GM23338 (cell line): ENCODE measurements around the gene ING2. TPM values are rescaled to one million over a fixed set of nuclear protein-coding genes. Genes with fewer than 3 reads are reported as not detected.

ENCODE experiments used
- ATAC-seq: fragments of 200-7000 bp; cut with Tn5 transposase; 3 replicates; pipeline ENCODE4 v1.9.1; 2020
- DNase-seq: peaks from one replicate; pipeline ENCODE4 v3.0.0-alpha.2; 2015; ENCODE audit warnings: low spot score
- H2AFZ ChIP-seq: fragments of 200-600 bp; sonication (generic); 2 replicates; pipeline ENCODE4 v1.8.0; 2016; ENCODE audit warnings: antibody characterized with exemption, mild to moderate bottlenecking, moderate library complexity
- H3F3A ChIP-seq: fragments of 200-600 bp; sonication (generic); replicated peaks from 2 replicates; pipeline ENCODE4 v1.8.0; 2017; ENCODE audit warnings: antibody characterized with exemption, mixed run types, low read depth
- H3K27ac ChIP-seq: fragments of 200-600 bp; sonication (generic); 2 replicates; pipeline ENCODE4 v1.6.1; 2016; ENCODE audit warnings: low read depth
- H3K27me3 ChIP-seq: fragments of 200-600 bp; sonication (generic); 2 replicates; pipeline ENCODE4 v1.8.0; 2016; ENCODE audit warnings: mild to moderate bottlenecking, mixed run types, moderate library complexity; ENCODE audit not compliant: insufficient read depth
- H3K36me3 ChIP-seq: fragments of 200-600 bp; sonication (generic); 2 replicates; pipeline ENCODE4 v1.8.0; 2016; ENCODE audit warnings: mild to moderate bottlenecking; ENCODE audit not compliant: insufficient read depth
- H3K4me1 ChIP-seq: fragments of 200-600 bp; sonication (generic); 2 replicates; pipeline ENCODE4 v1.8.0; 2016; ENCODE audit warnings: mild to moderate bottlenecking, moderate library complexity; ENCODE audit not compliant: insufficient read depth
- H3K4me2 ChIP-seq: fragments of 200-600 bp; sonication (generic); 2 replicates; pipeline ENCODE4 v1.7.1; 2017; ENCODE audit warnings: mixed run types
- H3K4me3 ChIP-seq: fragments of 200-600 bp; sonication (generic); 2 replicates; pipeline ENCODE4 v1.6.1; 2016; ENCODE audit warnings: mixed run types
- H3K79me2 ChIP-seq: fragments of 200-600 bp; sonication (generic); replicated peaks from 2 replicates; pipeline ENCODE4 v1.8.0; 2017; ENCODE audit warnings: mild to moderate bottlenecking; ENCODE audit not compliant: insufficient read depth
- H3K9me2 ChIP-seq: fragments of 200-600 bp; sonication (generic); 2 replicates; pipeline ENCODE4 v1.8.0; 2017; ENCODE audit not compliant: insufficient read depth
- H4K20me1 ChIP-seq: fragments of 200-600 bp; sonication (generic); replicated peaks from 2 replicates; pipeline ENCODE4 v1.8.0; 2017; ENCODE audit warnings: mild to moderate bottlenecking; ENCODE audit not compliant: insufficient read depth
- H3K27ac Mint-ChIP-seq: 2 replicates; pipeline ENCODE4 v1.8.0; 2020; ENCODE audit warnings: inconsistent platforms, mild to moderate bottlenecking, moderate library complexity, mixed read lengths
- H3K27me3 Mint-ChIP-seq: 3 replicates; pipeline ENCODE4 v1.8.0; 2022; ENCODE audit warnings: low read depth, mild to moderate bottlenecking, moderate library complexity, mixed read lengths, inconsistent platforms; ENCODE audit not compliant: insufficient read depth, poor library complexity
- H3K36me3 Mint-ChIP-seq: 3 replicates; pipeline ENCODE4 v1.8.0; 2021; ENCODE audit warnings: low read depth, mild to moderate bottlenecking, inconsistent platforms, moderate library complexity, mixed read lengths
- H3K4me1 Mint-ChIP-seq: 3 replicates; pipeline ENCODE4 v1.8.0; 2020; ENCODE audit warnings: mild to moderate bottlenecking, inconsistent platforms, mixed read lengths
- H3K4me3 Mint-ChIP-seq: 3 replicates; pipeline ENCODE4 v1.8.0; 2021; ENCODE audit warnings: moderate library complexity, mild to moderate bottlenecking, inconsistent platforms, mixed read lengths
- H3K9me3 Mint-ChIP-seq: 3 replicates; pipeline ENCODE4 v1.8.0; 2020; ENCODE audit warnings: moderate library complexity, mild to moderate bottlenecking, inconsistent platforms, mixed read lengths
- CREB1 ChIP-seq: fragments of 250-450 bp; sonication (Bioruptor Pico); IDR thresholded peaks from 2 replicates; pipeline ENCODE4 v1.5.0; 2020; ENCODE audit warnings: low read depth, mild to moderate bottlenecking, moderate library complexity
- CTCF ChIP-seq, 2 experiments: fragments of 200-600 bp in 1 of 2; sonication (generic) in 1 of 2; conservative IDR thresholded peaks; 2 replicates each; pipeline versions ENCODE4 v1.5.1 to v1.6.1; 2016 to 2017; ENCODE audit warnings: antibody characterized with exemption in 2 of 2, low read depth in 2 of 2, mild to moderate bottlenecking in 2 of 2, moderate library complexity in 1 of 2
- EZH2 ChIP-seq: fragments of 200-600 bp; sonication (generic); IDR thresholded peaks from one replicate; pipeline ENCODE4 v1.8.0; 2017; ENCODE audit warnings: antibody characterized with exemption, mild to moderate bottlenecking, low read depth; ENCODE audit not compliant: unreplicated experiment
- EZH2phosphoT487 ChIP-seq: fragments of 200-600 bp; sonication (generic); IDR thresholded peaks from one replicate; pipeline ENCODE4 v1.8.1; 2018; ENCODE audit warnings: antibody characterized with exemption; ENCODE audit not compliant: unreplicated experiment
- JUNB ChIP-seq: IDR thresholded peaks from one replicate; pipeline ENCODE4 v1.6.1; 2016; ENCODE audit warnings: antibody characterized with exemption; ENCODE audit not compliant: unreplicated experiment
- NANOG ChIP-seq: IDR thresholded peaks from 2 replicates; pipeline ENCODE4 v1.6.1; 2016; ENCODE audit warnings: antibody characterized with exemption, borderline replicate concordance
- POLR2AphosphoS5 ChIP-seq: IDR thresholded peaks from 2 replicates; pipeline ENCODE4 v1.6.1; 2016; ENCODE audit warnings: antibody characterized with exemption, low read depth
- STAT1 ChIP-seq: IDR thresholded peaks from one replicate; pipeline ENCODE4 v1.6.1; 2016; ENCODE audit warnings: antibody characterized with exemption; ENCODE audit not compliant: unreplicated experiment
- ZNF114 ChIP-seq: fragments of 250-450 bp; sonication (Bioruptor Pico); IDR thresholded peaks from 2 replicates; pipeline ENCODE4 v1.5.0; 2020; ENCODE audit warnings: mild to moderate bottlenecking, moderate library complexity
- ZNF331 ChIP-seq: fragments of 250-450 bp; sonication (Bioruptor Pico); IDR thresholded peaks from 2 replicates; pipeline ENCODE4 v1.5.0; 2020; ENCODE audit warnings: low read depth, mild to moderate bottlenecking, moderate library complexity
- polyA plus RNA-seq: library from polyadenylated mRNA; unstranded; fragments of >200 nt; fragmentation: Nextera tagmentation; extraction: Ambion mirVana; gene quantifications from 2 replicates; pipeline ENCODE4 v1.2.1, GENCODE V29; 2016
- total RNA-seq: library from RNA; depleted of rRNA; stranded (reverse); fragments of >200 nt; shearing (Covaris generic); gene quantifications from 2 replicates; pipeline ENCODE4 v1.2.3, GENCODE V29; 2014
- TF ChIP-seq, protein P1 (sequence below): IDR thresholded peaks from 2 replicates; pipeline ENCODE4 v1.6.1; 2016; ENCODE audit warnings: antibody characterized with exemption
- TF ChIP-seq, protein P2 (sequence below): IDR thresholded peaks from one replicate; pipeline ENCODE4 v1.6.1; 2018; ENCODE audit warnings: antibody characterized with exemption; ENCODE audit not compliant: unreplicated experiment
- TF ChIP-seq, protein P3 (sequence below): fragments of 250-450 bp; sonication (Bioruptor Pico); IDR thresholded peaks from 2 replicates; pipeline ENCODE4 v1.5.0; 2020; ENCODE audit warnings: mild to moderate bottlenecking, moderate library complexity

Gene ING2
- total and polyA plus RNA-seq, 2 experiments from 2014 or later, result 21.5 to 34.2 TPM

DNA sequence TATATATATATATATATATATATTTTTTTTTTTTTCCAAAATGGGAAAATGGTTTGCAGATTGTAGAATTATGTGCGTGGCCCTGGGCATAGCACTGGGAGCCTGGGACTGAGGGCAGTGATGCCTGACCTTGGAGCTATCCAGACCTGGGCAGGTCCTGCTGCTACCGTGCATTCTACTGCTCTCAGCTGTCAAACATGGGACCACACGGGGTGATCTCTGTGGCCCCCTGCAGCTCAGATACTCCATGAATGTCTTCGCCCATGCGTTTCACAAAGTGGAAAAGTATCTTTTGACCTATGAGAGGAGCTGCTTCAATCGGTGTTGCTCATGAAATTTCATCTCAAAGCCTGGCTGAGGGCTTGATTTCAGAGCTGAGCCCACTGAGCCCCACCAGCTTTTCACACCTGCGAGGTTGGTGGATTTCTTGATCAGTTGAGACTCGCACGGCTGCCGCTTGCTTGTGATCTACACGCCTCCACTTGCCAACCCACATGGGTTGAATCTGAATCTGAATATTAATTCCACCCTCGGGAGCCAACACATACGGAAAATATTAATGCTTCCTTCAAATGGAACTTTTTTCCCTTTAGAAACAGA lies 35.7 kb downstream of the ING2 start:
- Mint-ChIP-seq H3K4me1 (peaks cover 31% of the 10 kb centered on the region), H3K36me3 (peaks cover 2% of the 10 kb centered on the region; the same call in 1 of the 3 replicates), H3K4me3 (no peak overlapping the region), H3K27ac (no peak overlapping the region), H3K27me3 (peaks cover 5% of the 10 kb centered on the region), H3K9me3 (peaks cover 15% of the 10 kb centered on the region)
- DNase-seq (peak; percentile 17), ATAC-seq (peak; percentile 30)
- H3K36me3 ChIP-seq, result no peaks in the 10 kb centered on the region
- H3K4me1 ChIP-seq, result peaks cover 15% of the 10 kb centered on the region
- peak overlapping the region; percentile 19; the same call in 1 of the 2 replicates for H3K4me2 ChIP-seq
- H3K4me3 ChIP-seq, result no peak overlapping the region
- H3F3A ChIP-seq, result no peaks in the 10 kb centered on the region
- H3K79me2 ChIP-seq, result no peaks in the 10 kb centered on the region
- TF ChIP-seq ZNF331 (no peak), JUNB (no peak), ZNF114 (no peak), CTCF (conservative IDR thresholded peaks at IDR 0.05; ENCODE audit: low read depth in 2 of 2) (no peak), EZH2 (no peak), CREB1 (no peak), EZH2phosphoT487 (no peak), NANOG (no peak), POLR2AphosphoS5 (no peak), STAT1 (no peak)
- TF ChIP-seq, protein P1, sequence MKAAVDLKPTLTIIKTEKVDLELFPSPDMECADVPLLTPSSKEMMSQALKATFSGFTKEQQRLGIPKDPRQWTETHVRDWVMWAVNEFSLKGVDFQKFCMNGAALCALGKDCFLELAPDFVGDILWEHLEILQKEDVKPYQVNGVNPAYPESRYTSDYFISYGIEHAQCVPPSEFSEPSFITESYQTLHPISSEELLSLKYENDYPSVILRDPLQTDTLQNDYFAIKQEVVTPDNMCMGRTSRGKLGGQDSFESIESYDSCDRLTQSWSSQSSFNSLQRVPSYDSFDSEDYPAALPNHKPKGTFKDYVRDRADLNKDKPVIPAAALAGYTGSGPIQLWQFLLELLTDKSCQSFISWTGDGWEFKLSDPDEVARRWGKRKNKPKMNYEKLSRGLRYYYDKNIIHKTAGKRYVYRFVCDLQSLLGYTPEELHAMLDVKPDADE, result no peak
- TF ChIP-seq, protein P2, sequence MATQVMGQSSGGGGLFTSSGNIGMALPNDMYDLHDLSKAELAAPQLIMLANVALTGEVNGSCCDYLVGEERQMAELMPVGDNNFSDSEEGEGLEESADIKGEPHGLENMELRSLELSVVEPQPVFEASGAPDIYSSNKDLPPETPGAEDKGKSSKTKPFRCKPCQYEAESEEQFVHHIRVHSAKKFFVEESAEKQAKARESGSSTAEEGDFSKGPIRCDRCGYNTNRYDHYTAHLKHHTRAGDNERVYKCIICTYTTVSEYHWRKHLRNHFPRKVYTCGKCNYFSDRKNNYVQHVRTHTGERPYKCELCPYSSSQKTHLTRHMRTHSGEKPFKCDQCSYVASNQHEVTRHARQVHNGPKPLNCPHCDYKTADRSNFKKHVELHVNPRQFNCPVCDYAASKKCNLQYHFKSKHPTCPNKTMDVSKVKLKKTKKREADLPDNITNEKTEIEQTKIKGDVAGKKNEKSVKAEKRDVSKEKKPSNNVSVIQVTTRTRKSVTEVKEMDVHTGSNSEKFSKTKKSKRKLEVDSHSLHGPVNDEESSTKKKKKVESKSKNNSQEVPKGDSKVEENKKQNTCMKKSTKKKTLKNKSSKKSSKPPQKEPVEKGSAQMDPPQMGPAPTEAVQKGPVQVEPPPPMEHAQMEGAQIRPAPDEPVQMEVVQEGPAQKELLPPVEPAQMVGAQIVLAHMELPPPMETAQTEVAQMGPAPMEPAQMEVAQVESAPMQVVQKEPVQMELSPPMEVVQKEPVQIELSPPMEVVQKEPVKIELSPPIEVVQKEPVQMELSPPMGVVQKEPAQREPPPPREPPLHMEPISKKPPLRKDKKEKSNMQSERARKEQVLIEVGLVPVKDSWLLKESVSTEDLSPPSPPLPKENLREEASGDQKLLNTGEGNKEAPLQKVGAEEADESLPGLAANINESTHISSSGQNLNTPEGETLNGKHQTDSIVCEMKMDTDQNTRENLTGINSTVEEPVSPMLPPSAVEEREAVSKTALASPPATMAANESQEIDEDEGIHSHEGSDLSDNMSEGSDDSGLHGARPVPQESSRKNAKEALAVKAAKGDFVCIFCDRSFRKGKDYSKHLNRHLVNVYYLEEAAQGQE, result no peak
- TF ChIP-seq, protein P3, sequence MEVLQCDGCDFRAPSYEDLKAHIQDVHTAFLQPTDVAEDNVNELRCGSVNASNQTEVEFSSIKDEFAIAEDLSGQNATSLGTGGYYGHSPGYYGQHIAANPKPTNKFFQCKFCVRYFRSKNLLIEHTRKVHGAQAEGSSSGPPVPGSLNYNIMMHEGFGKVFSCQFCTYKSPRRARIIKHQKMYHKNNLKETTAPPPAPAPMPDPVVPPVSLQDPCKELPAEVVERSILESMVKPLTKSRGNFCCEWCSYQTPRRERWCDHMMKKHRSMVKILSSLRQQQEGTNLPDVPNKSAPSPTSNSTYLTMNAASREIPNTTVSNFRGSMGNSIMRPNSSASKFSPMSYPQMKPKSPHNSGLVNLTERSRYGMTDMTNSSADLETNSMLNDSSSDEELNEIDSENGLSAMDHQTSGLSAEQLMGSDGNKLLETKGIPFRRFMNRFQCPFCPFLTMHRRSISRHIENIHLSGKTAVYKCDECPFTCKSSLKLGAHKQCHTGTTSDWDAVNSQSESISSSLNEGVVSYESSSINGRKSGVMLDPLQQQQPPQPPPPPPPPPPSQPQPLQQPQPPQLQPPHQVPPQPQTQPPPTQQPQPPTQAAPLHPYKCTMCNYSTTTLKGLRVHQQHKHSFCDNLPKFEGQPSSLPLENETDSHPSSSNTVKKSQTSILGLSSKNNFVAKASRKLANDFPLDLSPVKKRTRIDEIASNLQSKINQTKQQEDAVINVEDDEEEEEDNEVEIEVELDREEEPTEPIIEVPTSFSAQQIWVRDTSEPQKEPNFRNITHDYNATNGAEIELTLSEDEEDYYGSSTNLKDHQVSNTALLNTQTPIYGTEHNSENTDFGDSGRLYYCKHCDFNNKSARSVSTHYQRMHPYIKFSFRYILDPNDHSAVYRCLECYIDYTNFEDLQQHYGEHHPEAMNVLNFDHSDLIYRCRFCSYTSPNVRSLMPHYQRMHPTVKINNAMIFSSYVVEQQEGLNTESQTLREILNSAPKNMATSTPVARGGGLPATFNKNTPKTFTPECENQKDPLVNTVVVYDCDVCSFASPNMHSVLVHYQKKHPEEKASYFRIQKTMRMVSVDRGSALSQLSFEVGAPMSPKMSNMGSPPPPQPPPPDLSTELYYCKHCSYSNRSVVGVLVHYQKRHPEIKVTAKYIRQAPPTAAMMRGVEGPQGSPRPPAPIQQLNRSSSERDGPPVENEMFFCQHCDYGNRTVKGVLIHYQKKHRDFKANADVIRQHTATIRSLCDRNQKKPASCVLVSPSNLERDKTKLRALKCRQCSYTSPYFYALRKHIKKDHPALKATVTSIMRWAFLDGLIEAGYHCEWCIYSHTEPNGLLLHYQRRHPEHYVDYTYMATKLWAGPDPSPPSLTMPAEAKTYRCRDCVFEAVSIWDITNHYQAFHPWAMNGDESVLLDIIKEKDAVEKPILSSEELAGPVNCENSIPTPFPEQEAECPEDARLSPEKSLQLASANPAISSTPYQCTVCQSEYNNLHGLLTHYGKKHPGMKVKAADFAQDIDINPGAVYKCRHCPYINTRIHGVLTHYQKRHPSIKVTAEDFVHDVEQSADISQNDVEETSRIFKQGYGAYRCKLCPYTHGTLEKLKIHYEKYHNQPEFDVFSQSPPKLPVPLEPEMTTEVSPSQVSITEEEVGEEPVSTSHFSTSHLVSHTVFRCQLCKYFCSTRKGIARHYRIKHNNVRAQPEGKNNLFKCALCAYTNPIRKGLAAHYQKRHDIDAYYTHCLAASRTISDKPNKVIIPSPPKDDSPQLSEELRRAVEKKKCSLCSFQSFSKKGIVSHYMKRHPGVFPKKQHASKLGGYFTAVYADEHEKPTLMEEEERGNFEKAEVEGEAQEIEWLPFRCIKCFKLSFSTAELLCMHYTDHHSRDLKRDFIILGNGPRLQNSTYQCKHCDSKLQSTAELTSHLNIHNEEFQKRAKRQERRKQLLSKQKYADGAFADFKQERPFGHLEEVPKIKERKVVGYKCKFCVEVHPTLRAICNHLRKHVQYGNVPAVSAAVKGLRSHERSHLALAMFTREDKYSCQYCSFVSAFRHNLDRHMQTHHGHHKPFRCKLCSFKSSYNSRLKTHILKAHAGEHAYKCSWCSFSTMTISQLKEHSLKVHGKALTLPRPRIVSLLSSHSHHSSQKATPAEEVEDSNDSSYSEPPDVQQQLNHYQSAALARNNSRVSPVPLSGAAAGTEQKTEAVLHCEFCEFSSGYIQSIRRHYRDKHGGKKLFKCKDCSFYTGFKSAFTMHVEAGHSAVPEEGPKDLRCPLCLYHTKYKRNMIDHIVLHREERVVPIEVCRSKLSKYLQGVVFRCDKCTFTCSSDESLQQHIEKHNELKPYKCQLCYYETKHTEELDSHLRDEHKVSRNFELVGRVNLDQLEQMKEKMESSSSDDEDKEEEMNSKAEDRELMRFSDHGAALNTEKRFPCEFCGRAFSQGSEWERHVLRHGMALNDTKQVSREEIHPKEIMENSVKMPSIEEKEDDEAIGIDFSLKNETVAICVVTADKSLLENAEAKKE (CRISPR knock-in tag), result no peak
- H3K27ac ChIP-seq, result no peak overlapping the region; the same call in 1 of the 2 replicates
- H2AFZ ChIP-seq, result 0 out of 2 replicates have a peak overlapping the region, but pooled peaks have one; percentile 67
- H4K20me1 ChIP-seq, result no peaks in the 10 kb centered on the region
- H3K27me3 ChIP-seq, result no peaks in the 10 kb centered on the region
- H3K9me2 ChIP-seq, result no peaks in the 10 kb centered on the region
